Gastroesophageal sphincter (tissue), 3 donors: ENCODE data around the gene VPS13C.
A peak's percentile ranks its signal among the peaks of the same experiment; 100 is the strongest.

Source experiments
- CTCF ChIP-seq, 4 experiments: fragments of 200-600 bp in 2 of 4; fragments of 450-650 bp in 2 of 4; sonication (generic) in 1 of 4; IDR thresholded peaks; one replicate each; pipeline ENCODE4 v1.5.1; 2017 to 2019; ENCODE audit warnings: antibody characterized with exemption in 4 of 4, mild to moderate bottlenecking in 2 of 4, moderate library complexity in 2 of 4
- EP300 ChIP-seq: sonication (generic); formaldehyde crosslinking; IDR thresholded peaks from one replicate; pipeline ENCODE4 v1.6.1; 2017; ENCODE audit warnings: antibody characterized with exemption, mild to moderate bottlenecking

GRCh38 chr15:61871926-61872522 lies 188.2 kb downstream of the VPS13C start:
- no peak for TF ChIP-seq EP300
- peak in 2 of 4 experiments; percentile 21 to 33 for TF ChIP-seq CTCF (IDR thresholded peaks at IDR 0.05)
